ENCODE data around the gene CACFD1. TPM values are rescaled to one million over a fixed set of nuclear protein-coding genes. Genes with fewer than 3 reads are reported as not detected.
A peak's percentile ranks its signal among the peaks of the same experiment; 100 is the strongest.

The CACFD1 gene
- total RNA-seq, 1 donor from 2014 or later: 13.1 TPM

DNA sequence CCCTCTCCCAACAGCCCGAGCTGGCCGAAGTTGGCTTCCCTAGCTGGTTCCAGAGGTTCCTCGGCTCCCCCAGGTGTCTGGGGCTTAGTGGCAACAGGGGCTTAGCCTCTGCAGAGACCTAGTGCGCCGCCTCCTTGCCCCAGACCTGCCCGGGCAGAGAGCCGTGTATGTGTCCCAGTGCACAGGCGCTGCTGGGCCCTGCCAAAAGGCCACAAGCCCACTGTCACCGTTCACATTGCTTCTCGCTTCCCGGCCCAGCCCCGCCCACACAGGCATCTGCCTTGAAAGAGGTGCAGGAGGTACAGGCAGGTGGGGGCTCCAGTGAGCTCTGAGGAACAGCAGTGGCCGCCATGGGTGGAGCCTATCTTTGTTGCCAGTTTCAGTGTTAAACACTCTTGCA lies 2.5 kb upstream of the CACFD1 start:
- TF ChIP-seq EZH2 (IDR thresholded peaks at IDR 0.05; ENCODE audit: insufficient read depth, low read length): no peak
- TF ChIP-seq, protein P1, sequence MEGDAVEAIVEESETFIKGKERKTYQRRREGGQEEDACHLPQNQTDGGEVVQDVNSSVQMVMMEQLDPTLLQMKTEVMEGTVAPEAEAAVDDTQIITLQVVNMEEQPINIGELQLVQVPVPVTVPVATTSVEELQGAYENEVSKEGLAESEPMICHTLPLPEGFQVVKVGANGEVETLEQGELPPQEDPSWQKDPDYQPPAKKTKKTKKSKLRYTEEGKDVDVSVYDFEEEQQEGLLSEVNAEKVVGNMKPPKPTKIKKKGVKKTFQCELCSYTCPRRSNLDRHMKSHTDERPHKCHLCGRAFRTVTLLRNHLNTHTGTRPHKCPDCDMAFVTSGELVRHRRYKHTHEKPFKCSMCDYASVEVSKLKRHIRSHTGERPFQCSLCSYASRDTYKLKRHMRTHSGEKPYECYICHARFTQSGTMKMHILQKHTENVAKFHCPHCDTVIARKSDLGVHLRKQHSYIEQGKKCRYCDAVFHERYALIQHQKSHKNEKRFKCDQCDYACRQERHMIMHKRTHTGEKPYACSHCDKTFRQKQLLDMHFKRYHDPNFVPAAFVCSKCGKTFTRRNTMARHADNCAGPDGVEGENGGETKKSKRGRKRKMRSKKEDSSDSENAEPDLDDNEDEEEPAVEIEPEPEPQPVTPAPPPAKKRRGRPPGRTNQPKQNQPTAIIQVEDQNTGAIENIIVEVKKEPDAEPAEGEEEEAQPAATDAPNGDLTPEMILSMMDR (IDR thresholded peaks at IDR 0.05; ENCODE audit: insufficient read depth, low read depth, low read length): no peak
- Histone ChIP-seq H3K9me3 (ENCODE audit: insufficient read depth, low read depth, low read length) (no peaks in the 10 kb centered on the region), H3K27ac (ENCODE audit: low read depth, low read length) (no peak overlapping the region), H3K36me3 (ENCODE audit: insufficient read depth, low read length) (no peaks in the 10 kb centered on the region), H3K4me3 (ENCODE audit: insufficient read depth, low read depth, low read length) (no peak overlapping the region), H2AFZ (ENCODE audit: low read depth, low read length) (no peak overlapping the region), H3K9ac (ENCODE audit: low read length) (no peak overlapping the region), H3K4me1 (ENCODE audit: insufficient read depth, low read length) (peaks cover 4% of the 10 kb centered on the region), H4K20me1 (ENCODE audit: insufficient read depth, low read length) (peaks cover 17% of the 10 kb centered on the region), H3K27me3 (ENCODE audit: insufficient read depth, low read length) (peaks cover 6% of the 10 kb centered on the region), H3K79me2 (ENCODE audit: insufficient read depth, low read length) (no peaks in the 10 kb centered on the region), H3K4me2 (ENCODE audit: low read length) (no peak overlapping the region)
- DNase-seq (ENCODE audit: low read depth) (no peak), FAIRE-seq (no peak)
- Mint-ChIP-seq H3K9me3 (ENCODE audit: unreplicated experiment) (no peaks in the 10 kb centered on the region), H3K4me1 (ENCODE audit: low read depth, unreplicated experiment) (no peaks in the 10 kb centered on the region), H3K4me3 (ENCODE audit: unreplicated experiment) (no peak overlapping the region), H3K36me3 (ENCODE audit: low read depth, unreplicated experiment) (no peaks in the 10 kb centered on the region), H3K27me3 (ENCODE audit: low read depth, unreplicated experiment) (peaks cover 9% of the 10 kb centered on the region), H3K27ac (ENCODE audit: unreplicated experiment) (no peak overlapping the region)

DNA sequence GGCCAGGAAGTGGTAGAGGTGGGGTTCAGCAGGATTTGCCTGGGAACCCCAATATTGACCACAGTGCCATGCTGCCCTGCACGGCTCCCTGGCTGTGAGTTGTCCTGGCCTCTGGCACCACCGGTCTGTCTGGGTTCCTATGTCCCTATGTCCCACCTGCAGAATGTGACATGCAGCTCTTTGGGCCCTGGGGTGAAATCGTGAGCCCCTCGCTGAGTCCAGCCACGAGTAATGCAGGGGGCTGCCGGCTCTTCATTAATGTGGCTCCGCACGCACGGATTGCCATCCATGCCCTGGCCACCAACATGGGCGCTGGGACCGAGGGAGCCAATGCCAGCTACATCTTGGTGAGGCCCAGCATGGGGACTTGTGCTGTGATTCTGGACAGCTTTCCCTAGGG lies 2.0 kb upstream of the CACFD1 start:
- FAIRE-seq: no peak
- no peak overlapping the region for H2AFZ ChIP-seq (ENCODE audit: low read depth, low read length)
- no peak overlapping the region for H3K9ac ChIP-seq (ENCODE audit: low read length)
- peaks cover 6% of the 10 kb centered on the region for H3K27me3 ChIP-seq (ENCODE audit: insufficient read depth, low read length)
- no peak overlapping the region for H3K4me3 Mint-ChIP-seq (ENCODE audit: unreplicated experiment)
- no peak overlapping the region for H3K27ac ChIP-seq (ENCODE audit: low read depth, low read length)
- H3K4me1 Mint-ChIP-seq (ENCODE audit: low read depth, unreplicated experiment): no peaks in the 10 kb centered on the region
- peaks cover 9% of the 10 kb centered on the region for H3K27me3 Mint-ChIP-seq (ENCODE audit: low read depth, unreplicated experiment)
- peaks cover 4% of the 10 kb centered on the region for H3K4me1 ChIP-seq (ENCODE audit: insufficient read depth, low read length)
- no peak overlapping the region for H3K4me3 ChIP-seq (ENCODE audit: insufficient read depth, low read depth, low read length)
- no peak overlapping the region for H3K27ac Mint-ChIP-seq (ENCODE audit: unreplicated experiment)
- no peak overlapping the region for H3K4me2 ChIP-seq (ENCODE audit: low read length)
- no peaks in the 10 kb centered on the region for H3K79me2 ChIP-seq (ENCODE audit: insufficient read depth, low read length)
- H3K36me3 Mint-ChIP-seq (ENCODE audit: low read depth, unreplicated experiment): no peaks in the 10 kb centered on the region
- no peaks in the 10 kb centered on the region for H3K9me3 Mint-ChIP-seq (ENCODE audit: unreplicated experiment)
- no peaks in the 10 kb centered on the region for H3K36me3 ChIP-seq (ENCODE audit: insufficient read depth, low read length)
- TF ChIP-seq, protein P1 (IDR thresholded peaks at IDR 0.05; ENCODE audit: insufficient read depth, low read depth, low read length): no peak
- TF ChIP-seq EZH2 (IDR thresholded peaks at IDR 0.05; ENCODE audit: insufficient read depth, low read length): no peak
- H3K9me3 ChIP-seq (ENCODE audit: insufficient read depth, low read depth, low read length): no peaks in the 10 kb centered on the region
- peaks cover 22% of the 10 kb centered on the region for H4K20me1 ChIP-seq (ENCODE audit: insufficient read depth, low read length)
- no peak for DNase-seq (ENCODE audit: low read depth)

DNA sequence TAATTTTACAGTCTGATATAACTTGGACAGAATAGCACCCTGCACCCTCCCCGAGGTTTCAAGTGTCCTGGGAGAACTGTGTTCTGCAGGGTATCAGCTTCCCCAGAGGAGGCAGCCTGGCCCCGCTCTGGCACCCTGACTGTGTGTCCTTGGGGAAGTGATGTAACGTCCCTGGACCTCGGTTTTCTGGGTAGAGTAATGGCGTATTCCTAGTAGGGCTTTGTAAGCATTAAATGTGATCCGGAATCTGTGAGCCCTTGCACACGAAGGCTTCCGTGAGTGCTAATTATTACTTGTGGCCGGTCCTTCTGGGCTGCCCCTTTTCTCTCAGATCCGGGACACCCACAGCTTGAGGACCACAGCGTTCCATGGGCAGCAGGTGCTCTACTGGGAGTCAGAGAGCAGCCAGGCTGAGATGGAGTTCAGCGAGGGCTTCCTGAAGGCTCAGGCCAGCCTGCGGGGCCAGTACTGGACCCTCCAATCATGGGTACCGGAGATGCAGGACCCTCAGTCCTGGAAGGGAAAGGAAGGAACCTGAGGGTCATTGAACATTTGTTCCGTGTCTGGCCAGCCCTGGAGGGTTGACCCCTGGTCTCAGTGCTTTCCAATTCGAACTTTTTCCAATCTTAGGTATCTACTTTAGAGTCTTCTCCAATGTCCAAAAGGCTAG lies 1.0 kb upstream of the CACFD1 start:
- Mint-ChIP-seq H3K27me3 (ENCODE audit: low read depth, unreplicated experiment) (peaks cover 6% of the 10 kb centered on the region), H3K4me3 (ENCODE audit: unreplicated experiment) (peak overlapping the region; percentile 84), H3K27ac (ENCODE audit: unreplicated experiment) (no peak overlapping the region), H3K36me3 (ENCODE audit: low read depth, unreplicated experiment) (peaks cover 2% of the 10 kb centered on the region), H3K9me3 (ENCODE audit: unreplicated experiment) (no peaks in the 10 kb centered on the region), H3K4me1 (ENCODE audit: low read depth, unreplicated experiment) (no peaks in the 10 kb centered on the region)
- TF ChIP-seq, protein P1 (IDR thresholded peaks at IDR 0.05; ENCODE audit: insufficient read depth, low read depth, low read length): no peak
- no peak for TF ChIP-seq EZH2 (IDR thresholded peaks at IDR 0.05; ENCODE audit: insufficient read depth, low read length)
- no peak overlapping the region for H3K4me3 ChIP-seq (ENCODE audit: insufficient read depth, low read depth, low read length)
- peaks cover 4% of the 10 kb centered on the region for H3K4me1 ChIP-seq (ENCODE audit: insufficient read depth, low read length)
- DNase-seq (ENCODE audit: low read depth): no peak
- H3K9me3 ChIP-seq (ENCODE audit: insufficient read depth, low read depth, low read length): no peaks in the 10 kb centered on the region
- peaks cover 5% of the 10 kb centered on the region for H3K27me3 ChIP-seq (ENCODE audit: insufficient read depth, low read length)
- H2AFZ ChIP-seq (ENCODE audit: low read depth, low read length): no peak overlapping the region
- H3K4me2 ChIP-seq (ENCODE audit: low read length): peak overlapping the region; percentile 98
- H3K27ac ChIP-seq (ENCODE audit: low read depth, low read length): no peak overlapping the region
- H3K9ac ChIP-seq (ENCODE audit: low read length): no peak overlapping the region
- FAIRE-seq: no peak
- no peaks in the 10 kb centered on the region for H3K79me2 ChIP-seq (ENCODE audit: insufficient read depth, low read length)
- H3K36me3 ChIP-seq (ENCODE audit: insufficient read depth, low read length): no peaks in the 10 kb centered on the region
- H4K20me1 ChIP-seq (ENCODE audit: insufficient read depth, low read length): peaks cover 31% of the 10 kb centered on the region
